Endodermal cell (in vitro differentiated cells): ENCODE measurements around the gene MYO5A. TPM values are rescaled to one million over a fixed set of nuclear protein-coding genes. Genes with fewer than 3 reads are reported as not detected.

ENCODE experiments used
- DNase-seq: peaks from one replicate; pipeline ENCODE4 v3.0.0-alpha.2; 2017
- H3K27ac ChIP-seq: 2 replicates; pipeline ENCODE4 v1.5.1; 2013; ENCODE audit warnings: mild to moderate bottlenecking, low read depth, low read length, moderate library complexity
- H3K27me3 ChIP-seq: 2 replicates; pipeline ENCODE4 v1.6.1; 2013; ENCODE audit warnings: mild to moderate bottlenecking, low read length, moderate library complexity; ENCODE audit not compliant: insufficient read depth, control insufficient read depth, poor library complexity, severe bottlenecking
- H3K36me3 ChIP-seq: 2 replicates; pipeline ENCODE4 v1.7.0; 2013; ENCODE audit warnings: mild to moderate bottlenecking, low read length, moderate library complexity; ENCODE audit not compliant: control insufficient read depth, insufficient read depth
- H3K4me1 ChIP-seq: one replicate; pipeline ENCODE4 v1.7.0; 2013; ENCODE audit warnings: low read length; ENCODE audit not compliant: control insufficient read depth, insufficient read depth
- H3K4me3 ChIP-seq: 2 replicates; pipeline ENCODE4 v1.5.1; 2013; ENCODE audit warnings: mild to moderate bottlenecking, low read length, moderate library complexity
- H3K9ac ChIP-seq: 2 replicates; pipeline ENCODE4 v1.6.1; 2013; ENCODE audit warnings: mild to moderate bottlenecking, low read length, moderate library complexity; ENCODE audit not compliant: poor library complexity, severe bottlenecking; ENCODE audit errors: extremely low read depth
- H3K9me3 ChIP-seq: 2 replicates; pipeline ENCODE4 v1.6.1; 2013; ENCODE audit warnings: mild to moderate bottlenecking, low read length, moderate library complexity; ENCODE audit not compliant: control insufficient read depth
- H3K27ac Mint-ChIP-seq: 2 replicates; pipeline ENCODE4 v1.8.0; 2020; ENCODE audit warnings: mixed read lengths
- H3K27me3 Mint-ChIP-seq: 2 replicates; pipeline ENCODE4 v1.8.0; 2021; ENCODE audit warnings: mild to moderate bottlenecking, mixed read lengths; ENCODE audit not compliant: insufficient read depth
- H3K36me3 Mint-ChIP-seq: 2 replicates; pipeline ENCODE4 v1.8.0; 2020; ENCODE audit warnings: low read depth, mixed read lengths
- H3K4me1 Mint-ChIP-seq: 2 replicates; pipeline ENCODE4 v1.8.0; 2020; ENCODE audit warnings: mixed read lengths
- H3K4me3 Mint-ChIP-seq: 2 replicates; pipeline ENCODE4 v1.8.0; 2020; ENCODE audit warnings: mild to moderate bottlenecking, moderate library complexity, mixed read lengths
- H3K9me3 Mint-ChIP-seq: 2 replicates; pipeline ENCODE4 v1.8.0; 2020; ENCODE audit warnings: mild to moderate bottlenecking, mixed read lengths
- WGBS, 2 experiments: methylation state at CpG; one replicate each; pipeline versions ENCODE4 v1.1.5 to v1.1.7; 2013; ENCODE audit warnings: missing lambda C conversion rate in 2 of 2, mixed read lengths in 1 of 2; ENCODE audit not compliant: insufficient coverage in 1 of 2, insufficient read length in 1 of 2; 5-methylcytosine and 5-hydroxymethylcytosine counted together
- total RNA-seq, 2 donors: library from RNA; stranded (reverse); fragmentation: NEBNext Ultra II Directional in 1 of 2; extraction: Animal tissue kit (Norgen Biotek cat#: 25700) in 1 of 2; gene quantifications; 2 replicates in 1 of 2; 3 replicates in 1 of 2; pipeline ENCODE4 v1.2.1, GENCODE V29; 2021
- TF ChIP-seq, protein P1 (sequence below): fragments of 200-600 bp; sonication (generic); conservative IDR thresholded peaks from 2 replicates; pipeline ENCODE4 v1.5.0; 2021; ENCODE audit warnings: antibody characterized with exemption, mild to moderate bottlenecking

MYO5A gene
- total RNA-seq, 2 donors from 2014 or later = 10.0 to 13.1 TPM

DNA sequence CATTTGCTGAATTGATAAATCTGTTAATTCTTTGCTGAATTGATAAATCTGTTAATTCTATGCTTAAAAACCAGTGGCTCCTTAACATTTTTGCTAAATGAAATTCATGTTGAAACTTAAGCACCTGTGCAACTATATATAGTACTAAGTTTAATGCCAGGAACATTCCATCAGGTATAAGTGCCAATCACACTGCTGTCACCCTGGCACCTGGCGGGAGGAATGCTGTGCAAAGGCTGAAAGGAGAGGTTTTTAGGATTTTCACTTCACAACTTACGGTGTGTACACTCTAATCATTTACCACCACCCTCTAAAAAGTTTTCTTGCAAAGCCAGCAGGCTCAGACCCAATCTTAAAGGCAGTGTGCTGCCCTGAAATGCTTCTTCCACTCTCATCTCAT is 199.5 kb downstream of the MYO5A start:
- Histone ChIP-seq H3K9me3 (no peaks in the 10 kb centered on the region), H3K4me1 (no peaks in the 10 kb centered on the region), H3K9ac (no peak overlapping the region), H3K27ac (no peak overlapping the region), H3K4me3 (no peak overlapping the region), H3K36me3 (no peaks in the 10 kb centered on the region), H3K27me3 (no peaks in the 10 kb centered on the region)
- H3K27ac Mint-ChIP-seq = no peak overlapping the region
- peaks cover 5% of the 10 kb centered on the region for H3K36me3 Mint-ChIP-seq
- H3K4me3 Mint-ChIP-seq = no peak overlapping the region
- no peaks in the 10 kb centered on the region for H3K9me3 Mint-ChIP-seq
- no peak for DNase-seq
- 86 to 88% methylated on average over 1 to 2 of the region's 2 CpGs for WGBS, 2 experiments
- no peaks in the 10 kb centered on the region for H3K27me3 Mint-ChIP-seq
- TF ChIP-seq, protein P1, sequence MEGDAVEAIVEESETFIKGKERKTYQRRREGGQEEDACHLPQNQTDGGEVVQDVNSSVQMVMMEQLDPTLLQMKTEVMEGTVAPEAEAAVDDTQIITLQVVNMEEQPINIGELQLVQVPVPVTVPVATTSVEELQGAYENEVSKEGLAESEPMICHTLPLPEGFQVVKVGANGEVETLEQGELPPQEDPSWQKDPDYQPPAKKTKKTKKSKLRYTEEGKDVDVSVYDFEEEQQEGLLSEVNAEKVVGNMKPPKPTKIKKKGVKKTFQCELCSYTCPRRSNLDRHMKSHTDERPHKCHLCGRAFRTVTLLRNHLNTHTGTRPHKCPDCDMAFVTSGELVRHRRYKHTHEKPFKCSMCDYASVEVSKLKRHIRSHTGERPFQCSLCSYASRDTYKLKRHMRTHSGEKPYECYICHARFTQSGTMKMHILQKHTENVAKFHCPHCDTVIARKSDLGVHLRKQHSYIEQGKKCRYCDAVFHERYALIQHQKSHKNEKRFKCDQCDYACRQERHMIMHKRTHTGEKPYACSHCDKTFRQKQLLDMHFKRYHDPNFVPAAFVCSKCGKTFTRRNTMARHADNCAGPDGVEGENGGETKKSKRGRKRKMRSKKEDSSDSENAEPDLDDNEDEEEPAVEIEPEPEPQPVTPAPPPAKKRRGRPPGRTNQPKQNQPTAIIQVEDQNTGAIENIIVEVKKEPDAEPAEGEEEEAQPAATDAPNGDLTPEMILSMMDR = no peak
- H3K4me1 Mint-ChIP-seq = peaks cover 6% of the 10 kb centered on the region

GRCh38 chr15:52328680-52329079 is 200.0 kb downstream of the MYO5A start:
- TF ChIP-seq, protein P1 = no peak
- no peaks in the 10 kb centered on the region for H3K27me3 ChIP-seq
- Mint-ChIP-seq H3K27me3 (no peaks in the 10 kb centered on the region), H3K27ac (no peak overlapping the region), H3K4me1 (peaks cover 6% of the 10 kb centered on the region), H3K4me3 (no peak overlapping the region), H3K36me3 (peaks cover 5% of the 10 kb centered on the region), H3K9me3 (no peaks in the 10 kb centered on the region)
- WGBS, 2 experiments = 87 to 89% methylated on average over 2 of the region's 2 CpGs
- no peaks in the 10 kb centered on the region for H3K9me3 ChIP-seq
- H3K9ac ChIP-seq = no peak overlapping the region
- H3K4me1 ChIP-seq = no peaks in the 10 kb centered on the region
- no peak for DNase-seq
- H3K36me3 ChIP-seq = no peaks in the 10 kb centered on the region
- H3K27ac ChIP-seq = no peak overlapping the region
- H3K4me3 ChIP-seq = no peak overlapping the region

- H3K36me3 ChIP-seq = no peaks in the 10 kb centered on the region
- no peak overlapping the region for H3K4me3 Mint-ChIP-seq
- peaks cover 6% of the 10 kb centered on the region for H3K4me1 Mint-ChIP-seq
- H3K27ac Mint-ChIP-seq = no peak overlapping the region
- H3K36me3 Mint-ChIP-seq = peaks cover 5% of the 10 kb centered on the region
- TF ChIP-seq, protein P1 = no peak
- no peaks in the 10 kb centered on the region for H3K9me3 Mint-ChIP-seq
- no peak for DNase-seq
- WGBS, 2 experiments = 91 to 94% methylated on average over 2 of the region's 2 CpGs
- no peaks in the 10 kb centered on the region for H3K27me3 Mint-ChIP-seq
- H3K27me3 ChIP-seq = no peaks in the 10 kb centered on the region
- H3K27ac ChIP-seq = no peak overlapping the region
- H3K9ac ChIP-seq = no peak overlapping the region
- no peaks in the 10 kb centered on the region for H3K9me3 ChIP-seq
- no peak overlapping the region for H3K4me3 ChIP-seq
- H3K4me1 ChIP-seq = no peaks in the 10 kb centered on the region
Measured at GRCh38 chr15:52326756-52327155, 201.9 kb downstream of the MYO5A start.
